AG04450 (cell line): ENCODE measurements around the gene ZNF502. TPM values are rescaled to one million over a fixed set of nuclear protein-coding genes. Genes with fewer than 3 reads are reported as not detected.

Source experiments
- CTCF ChIA-PET: fragments of 300-600, 350-600 bp; formaldehyde crosslinking; extraction: SDS; loops from one replicate; lab custom pipeline; 2022; ENCODE audit warnings: antibody characterized with exemption, inconsistent platforms; lab: Charles Lee
- POLR2A ChIA-PET: fragments of 350-600 bp; formaldehyde crosslinking; extraction: SDS; loops from one replicate; lab custom pipeline; 2021; ENCODE audit warnings: antibody characterized with exemption, inconsistent platforms; lab: Yijun Ruan, JAX
- DNase-seq: peaks from one replicate; pipeline ENCODE4 v3.0.0-alpha.2; 2011; ENCODE audit warnings: low read depth, low spot score
- H3K27ac ChIP-seq: one replicate; pipeline ENCODE4 v1.5.1; 2012; ENCODE audit warnings: low read depth, low read length, control low read depth
- H3K27me3 ChIP-seq: one replicate; pipeline ENCODE4 v1.6.0; 2012; ENCODE audit warnings: low read length; ENCODE audit not compliant: control insufficient read depth, insufficient read depth
- H3K4me3 ChIP-seq: 2 replicates; pipeline ENCODE4 v1.5.1; 2011; ENCODE audit warnings: mild to moderate bottlenecking, low read depth, low read length, control low read depth
- H3K9me3 ChIP-seq: 2 replicates; pipeline ENCODE4 v1.5.1; 2012; ENCODE audit warnings: low read length; ENCODE audit not compliant: control insufficient read depth, insufficient read depth
- CTCF ChIP-seq: IDR thresholded peaks from 2 replicates; pipeline ENCODE4 v1.5.1; 2011; ENCODE audit warnings: low read depth, low read length, control low read depth, inconsistent platforms
- polyA plus RNA-seq: library from polyadenylated mRNA; depleted of rRNA; stranded (reverse); fragments of >200 nt; gene quantifications from 2 replicates; pipeline ENCODE4 v1.2.3, GENCODE V29; 2011

ZNF502 gene
- polyA plus RNA-seq, 1 experiment, result 4.0 TPM

GRCh38 chr3:44734646-44735168 is 22.2 kb downstream of the ZNF502 start:
- no peak for DNase-seq
- TF ChIP-seq CTCF, result no peak
- H3K27me3 ChIP-seq, result no peaks in the 10 kb centered on the region
- ChIA-PET POLR2A (no interaction called here), CTCF (no interaction called here)
- H3K4me3 ChIP-seq, result no peak overlapping the region
- peaks cover 46% of the 10 kb centered on the region for H3K9me3 ChIP-seq
- H3K27ac ChIP-seq, result no peak overlapping the region

- no peak for TF ChIP-seq CTCF
- POLR2A ChIA-PET, result interaction anchor here (1.5 to 1.8 kb wide), 2 partner anchors 31 to 49 kb away, joined by 6 to 7 read pairs; partner anchors contain the start of genes ZNF501 and ZNF502
- CTCF ChIA-PET, result interaction anchor here (1.4 kb wide), 1 partner anchor 11 kb away, joined by 3 read pairs; no protein-coding TSS in a partner anchor
- peak overlapping the region; percentile 85 for H3K4me3 ChIP-seq
- DNase-seq, result no peak
- H3K27ac ChIP-seq, result peak overlapping the region; percentile 39
- peaks cover 15% of the 10 kb centered on the region for H3K9me3 ChIP-seq
- no peaks in the 10 kb centered on the region for H3K27me3 ChIP-seq
Observed at GRCh38 chr3:44761101-44761423, 48.6 kb downstream of the ZNF502 start.

- ChIA-PET CTCF (interaction anchor here (1.4 kb wide), 1 partner anchor 10 kb away, joined by 3 read pairs; no protein-coding TSS in a partner anchor), POLR2A (interaction anchor here (1.5 to 1.8 kb wide), 2 partner anchors 32 to 49 kb away, joined by 6 to 7 read pairs; partner anchors contain the start of genes ZNF501 and ZNF502)
- Histone ChIP-seq H3K9me3 (peaks cover 18% of the 10 kb centered on the region), H3K27ac (peak within 1 kb of the TSS; percentile 39), H3K27me3 (no peaks in the 10 kb centered on the region), H3K4me3 (peak within 1 kb of the TSS; percentile 85)
- no peak for TF ChIP-seq CTCF
- peak; percentile 85 for DNase-seq
Observed at GRCh38 chr3:44761424-44762169, 49.1 kb downstream of the ZNF502 start, which contains the start of the genes KIAA1143 and KIF15. Gene KIAA1143, minus strand, starts transcription at chr3:44761619. Its CDS starts 17 bp downstream, at chr3:44761602. Gene KIF15, plus strand, starts transcription at chr3:44761794. Its CDS starts 72 bp downstream, at chr3:44761866.

- Histone ChIP-seq H3K4me3 (peak overlapping the region; percentile 85), H3K9me3 (peaks cover 18% of the 10 kb centered on the region), H3K27me3 (no peaks in the 10 kb centered on the region), H3K27ac (peak overlapping the region; percentile 24)
- CTCF ChIA-PET, result interaction anchor here (0.8 to 1.4 kb wide), 2 partner anchors 10 to 152 kb away, joined by 3 read pairs; no protein-coding TSS in a partner anchor
- POLR2A ChIA-PET, result interaction anchor here (1.5 to 1.8 kb wide), 2 partner anchors 33 to 50 kb away, joined by 6 to 7 read pairs; partner anchors contain the start of genes ZNF501 and ZNF502
- no peak for DNase-seq
- TF ChIP-seq CTCF, result no peak
Observed at GRCh38 chr3:44762170-44762677, 49.8 kb downstream of the ZNF502 start.
